Type B pancreatic cell (in vitro differentiated cells): Measurements from ENCODE around the gene GBP7. TPM values are rescaled to one million over a fixed set of nuclear protein-coding genes. Genes with fewer than 3 reads are reported as not detected.
"Not testable (repeated sequence)": the region's sequence is repeated elsewhere in the genome, so short reads cannot be mapped to it uniquely, and the experiment has no call there.

Source experiments
- DNase-seq: peaks from one replicate; pipeline ENCODE4 v3.0.0; 2021; ENCODE audit warnings: mixed read lengths; ENCODE audit not compliant: unreplicated experiment; ENCODE audit errors: extremely low spot score
- H3K27ac Mint-ChIP-seq: 2 replicates; pipeline ENCODE4 v1.8.0; 2021; ENCODE audit warnings: mild to moderate bottlenecking, mixed read lengths
- H3K27me3 Mint-ChIP-seq: 2 replicates; pipeline ENCODE4 v1.8.0; 2021; ENCODE audit warnings: mixed read lengths
- H3K36me3 Mint-ChIP-seq: 2 replicates; pipeline ENCODE4 v1.8.0; 2021; ENCODE audit warnings: mixed read lengths
- H3K4me1 Mint-ChIP-seq: one replicate; pipeline ENCODE4 v1.8.0; 2021; ENCODE audit warnings: mixed read lengths; ENCODE audit not compliant: unreplicated experiment
- H3K4me3 Mint-ChIP-seq: 2 replicates; pipeline ENCODE4 v1.8.0; 2021; ENCODE audit warnings: mild to moderate bottlenecking, mixed read lengths
- H3K9me3 Mint-ChIP-seq: 2 replicates; pipeline ENCODE4 v1.8.0; 2021; ENCODE audit warnings: mixed read lengths
- CTCF ChIP-seq: fragments of 200-600 bp; sonication (generic); conservative IDR thresholded peaks from 2 replicates; pipeline ENCODE4 v1.5.0; 2021; ENCODE audit warnings: antibody characterized with exemption, mild to moderate bottlenecking
- total RNA-seq: library from RNA; stranded (reverse); gene quantifications from 2 replicates; pipeline ENCODE4 v1.2.1, GENCODE V29; 2021; ENCODE audit warnings: low replicate concordance

Gene GBP7
- total RNA-seq, 1 donor from 2014 or later: not detected

- TF ChIP-seq CTCF: no peak
- DNase-seq: no peak
- no peak overlapping the region for H3K27ac Mint-ChIP-seq
Measured at GRCh38 chr1:89143484-89143883, 32.3 kb downstream of the GBP7 start.

GRCh38 chr1:89142160-89142559, 33.6 kb downstream of the GBP7 start:
- Mint-ChIP-seq H3K27me3 (no peaks in the 10 kb centered on the region), H3K27ac (no peak overlapping the region)
- TF ChIP-seq CTCF: no peak

More at GRCh38 chr1:89143484-89143883, 32.3 kb downstream of the GBP7 start:
- Mint-ChIP-seq H3K4me1 (no peaks in the 10 kb centered on the region), H3K4me3 (no peak overlapping the region), H3K36me3 (no peaks in the 10 kb centered on the region), H3K9me3 (no peaks in the 10 kb centered on the region), H3K27me3 (no peaks in the 10 kb centered on the region)

GRCh38 chr1:89133747-89134146, 42.1 kb downstream of the GBP7 start:
- no peak overlapping the region for H3K4me3 Mint-ChIP-seq
- H3K9me3 Mint-ChIP-seq: peaks cover 3% of the 10 kb centered on the region
- TF ChIP-seq CTCF: no peak
- H3K27ac Mint-ChIP-seq: no peak overlapping the region
- DNase-seq: no peak
- H3K4me1 Mint-ChIP-seq: no peaks in the 10 kb centered on the region
- peaks cover 8% of the 10 kb centered on the region for H3K27me3 Mint-ChIP-seq
- no peaks in the 10 kb centered on the region for H3K36me3 Mint-ChIP-seq

More at GRCh38 chr1:89142160-89142559, 33.6 kb downstream of the GBP7 start:
- Mint-ChIP-seq H3K4me3 (no peak overlapping the region), H3K9me3 (peaks cover under 1% of the 10 kb centered on the region), H3K36me3 (no peaks in the 10 kb centered on the region), H3K4me1 (no peaks in the 10 kb centered on the region)
- no peak for DNase-seq

- Mint-ChIP-seq H3K4me1 (peaks cover 4% of the 10 kb centered on the region), H3K27me3 (peaks cover 4% of the 10 kb centered on the region), H3K9me3 (no peaks in the 10 kb centered on the region), H3K27ac (no peak overlapping the region), H3K36me3 (no peaks in the 10 kb centered on the region), H3K4me3 (no peak overlapping the region)
- no peak for TF ChIP-seq CTCF
- DNase-seq: no peak
Measured at GRCh38 chr1:89130716-89131115, 45.1 kb downstream of the GBP7 start.

GRCh38 chr1:89129911-89130310, 45.9 kb downstream of the GBP7 start:
- TF ChIP-seq CTCF: no peak
- H3K27me3 Mint-ChIP-seq: peaks cover 4% of the 10 kb centered on the region
- no peak for DNase-seq
- H3K4me1 Mint-ChIP-seq: peaks cover 11% of the 10 kb centered on the region
- no peaks in the 10 kb centered on the region for H3K36me3 Mint-ChIP-seq
- H3K27ac Mint-ChIP-seq: no peak overlapping the region
- no peak overlapping the region for H3K4me3 Mint-ChIP-seq
- H3K9me3 Mint-ChIP-seq: no peaks in the 10 kb centered on the region

- H3K27me3 Mint-ChIP-seq, H3K9me3 Mint-ChIP-seq, H3K36me3 Mint-ChIP-seq, H3K4me3 Mint-ChIP-seq, DNase-seq, H3K27ac Mint-ChIP-seq: not testable (repeated sequence)
- peaks cover 11% of the 10 kb centered on the region for H3K4me1 Mint-ChIP-seq
Measured at GRCh38 chr1:89128003-89128458, 47.8 kb downstream of the GBP7 start.

- not testable (repeated sequence) for DNase-seq, H3K36me3 Mint-ChIP-seq, H3K9me3 Mint-ChIP-seq, H3K4me3 Mint-ChIP-seq, H3K27ac Mint-ChIP-seq, H3K27me3 Mint-ChIP-seq
- H3K4me1 Mint-ChIP-seq: peaks cover 11% of the 10 kb centered on the region
Measured at GRCh38 chr1:89126602-89127565, 48.9 kb downstream of the GBP7 start.
